Subcutaneous adipose tissue (tissue), 4 donors: ENCODE results near the gene ALPK3. TPM values are rescaled to one million over a fixed set of nuclear protein-coding genes. Genes with fewer than 3 reads are reported as not detected.

Experiments used
- total RNA-seq, 4 donors: library from RNA; depleted of rRNA; stranded (reverse); fragments of >200 nt; gene quantifications; one replicate each; pipeline ENCODE4 v1.1.0, GENCODE V29; 2016
- TF ChIP-seq, protein P1 (sequence below): fragments of 450-650 bp; IDR thresholded peaks from one replicate; pipeline ENCODE4 v1.5.1; 2016; ENCODE audit warnings: low read depth, mild to moderate bottlenecking, control low read depth, antibody characterized with exemption, moderate library complexity

Gene ALPK3
- total RNA-seq, 4 donors from 2014 or later: 3.3 to 70.3 (median 8.1) TPM

GRCh38 chr15:84859144-84859543, 42.0 kb downstream of the ALPK3 start:
- TF ChIP-seq, protein P1, sequence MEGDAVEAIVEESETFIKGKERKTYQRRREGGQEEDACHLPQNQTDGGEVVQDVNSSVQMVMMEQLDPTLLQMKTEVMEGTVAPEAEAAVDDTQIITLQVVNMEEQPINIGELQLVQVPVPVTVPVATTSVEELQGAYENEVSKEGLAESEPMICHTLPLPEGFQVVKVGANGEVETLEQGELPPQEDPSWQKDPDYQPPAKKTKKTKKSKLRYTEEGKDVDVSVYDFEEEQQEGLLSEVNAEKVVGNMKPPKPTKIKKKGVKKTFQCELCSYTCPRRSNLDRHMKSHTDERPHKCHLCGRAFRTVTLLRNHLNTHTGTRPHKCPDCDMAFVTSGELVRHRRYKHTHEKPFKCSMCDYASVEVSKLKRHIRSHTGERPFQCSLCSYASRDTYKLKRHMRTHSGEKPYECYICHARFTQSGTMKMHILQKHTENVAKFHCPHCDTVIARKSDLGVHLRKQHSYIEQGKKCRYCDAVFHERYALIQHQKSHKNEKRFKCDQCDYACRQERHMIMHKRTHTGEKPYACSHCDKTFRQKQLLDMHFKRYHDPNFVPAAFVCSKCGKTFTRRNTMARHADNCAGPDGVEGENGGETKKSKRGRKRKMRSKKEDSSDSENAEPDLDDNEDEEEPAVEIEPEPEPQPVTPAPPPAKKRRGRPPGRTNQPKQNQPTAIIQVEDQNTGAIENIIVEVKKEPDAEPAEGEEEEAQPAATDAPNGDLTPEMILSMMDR: no peak

GRCh38 chr15:84859651-84860050, 42.5 kb downstream of the ALPK3 start:
- TF ChIP-seq, protein P1: no peak

DNA sequence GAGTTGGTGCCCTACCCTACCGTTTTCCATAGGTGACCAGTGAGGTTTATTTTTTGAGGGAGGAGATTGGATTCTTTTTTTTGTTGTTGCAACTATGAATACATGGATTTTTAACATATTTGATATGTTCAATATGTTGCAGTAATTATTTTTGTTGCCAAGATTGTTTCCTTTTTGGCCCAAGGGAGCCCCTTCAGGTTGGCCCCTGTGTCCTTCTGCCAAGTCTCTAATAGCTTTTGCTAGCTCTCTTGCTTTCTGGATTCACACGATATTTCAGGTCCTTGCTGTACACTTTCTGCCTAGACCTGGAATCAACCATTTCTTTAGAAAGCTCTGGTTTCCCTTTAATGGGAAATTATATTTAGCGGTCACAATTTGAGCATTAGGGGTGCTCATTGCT, 44.6 kb downstream of the ALPK3 start:
- TF ChIP-seq, protein P1: no peak

DNA sequence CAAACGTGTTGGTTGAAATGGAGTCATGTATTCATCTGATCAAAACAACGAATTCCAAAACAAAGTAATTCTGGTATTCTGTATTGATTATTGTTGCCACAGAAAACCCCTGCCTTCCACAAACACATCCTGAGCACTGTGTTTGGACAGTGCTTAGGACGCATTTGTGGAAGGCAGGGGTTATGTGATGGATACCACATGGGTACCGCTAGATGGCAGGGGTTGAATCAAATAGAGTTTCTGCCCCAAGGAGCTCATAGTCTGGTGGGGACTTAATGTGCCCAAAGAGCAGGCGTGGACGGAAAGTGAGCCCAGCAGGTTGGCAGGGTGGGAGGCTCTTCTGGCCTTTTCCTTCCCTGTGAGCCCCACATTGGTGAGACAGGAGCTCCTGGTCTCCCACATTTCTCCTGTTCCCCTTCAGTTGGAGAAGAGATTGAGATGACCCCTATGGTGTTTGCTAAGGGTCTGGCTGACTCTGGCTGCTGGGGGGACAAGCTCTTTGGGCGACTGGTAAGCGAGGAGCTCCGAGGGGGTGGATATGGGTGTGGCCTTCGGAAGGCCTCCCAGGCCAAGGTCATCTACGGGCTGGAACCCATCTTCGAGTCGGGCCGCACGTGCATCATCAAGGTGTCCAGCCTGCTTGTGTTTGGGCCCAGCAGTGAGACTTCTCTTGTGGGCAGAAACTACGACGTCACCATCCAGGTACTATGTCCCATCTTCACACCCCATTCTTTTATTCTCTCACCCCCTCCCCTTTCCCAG, 45.2 kb downstream of the ALPK3 start:
- TF ChIP-seq, protein P1: no peak

DNA sequence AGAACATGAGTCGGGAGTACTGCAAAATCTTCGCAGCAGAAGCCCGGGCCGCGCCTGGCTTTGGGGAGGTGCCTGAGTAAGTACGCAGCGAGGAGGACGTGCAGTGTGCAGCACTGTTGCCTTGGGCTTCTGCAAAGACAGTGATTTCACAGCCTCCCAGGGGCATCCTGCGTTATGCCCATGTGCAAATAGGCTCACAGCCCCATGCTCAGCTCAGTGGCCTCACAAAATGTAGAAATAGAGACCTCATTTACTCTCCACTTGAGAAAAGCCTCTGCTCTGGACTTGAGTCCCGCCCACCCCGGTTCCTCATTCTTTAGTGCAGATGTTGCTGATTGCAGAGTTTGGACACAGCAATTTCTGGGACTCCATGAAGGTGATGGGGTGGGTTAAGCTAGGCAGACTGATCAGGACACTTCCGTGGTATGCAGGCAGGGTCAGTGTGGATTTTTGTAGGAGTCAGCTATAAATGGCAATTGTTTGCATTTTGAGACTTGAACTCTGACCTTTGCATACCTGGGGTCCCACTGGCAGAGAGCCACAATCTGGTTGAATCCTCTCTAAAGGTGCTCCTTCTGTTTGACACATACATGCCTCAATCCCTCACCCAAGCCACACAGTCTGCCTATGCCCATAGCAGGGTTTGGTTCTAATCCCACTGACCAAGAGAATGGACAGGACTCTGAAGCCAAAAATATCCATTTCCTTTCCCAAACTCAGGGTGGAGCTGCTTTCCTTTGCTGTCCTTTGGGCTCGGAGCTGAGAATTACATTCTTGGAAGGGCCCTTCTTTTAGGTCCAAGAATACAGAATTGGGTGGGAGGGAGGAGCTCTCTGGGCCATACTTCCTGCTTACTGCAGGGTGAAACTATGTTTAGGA, 46.6 kb downstream of the ALPK3 start:
- TF ChIP-seq, protein P1: no peak

GRCh38 chr15:84864444-84864795, 47.3 kb downstream of the ALPK3 start:
- TF ChIP-seq, protein P1: no peak

- TF ChIP-seq, protein P1: no peak
Observed at GRCh38 chr15:84865074-84865569, 48.0 kb downstream of the ALPK3 start.
